Gastrocnemius medialis (tissue), 4 donors: Measurements from ENCODE around the gene TM9SF1.

ENCODE experiments used
- CTCF ChIP-seq, 5 experiments: fragments of 450-650 bp in 3 of 5; fragments of 200-600 bp in 2 of 5; sonication (generic) in 2 of 5; IDR thresholded peaks in 4 of 5; conservative IDR thresholded peaks in 1 of 5; 1 replicate in 4 of 5; 2 replicates in 1 of 5; pipeline ENCODE4 v1.5.1; 2016 to 2019; ENCODE audit warnings: antibody characterized with exemption in 5 of 5, mild to moderate bottlenecking in 3 of 5, moderate library complexity in 3 of 5
- POLR2A ChIP-seq, 2 donors: fragments of 450-650 bp; IDR thresholded peaks; one replicate each; pipeline ENCODE4 v1.6.1; 2017; ENCODE audit warnings: antibody characterized with exemption in 2 of 2, mild to moderate bottlenecking in 2 of 2, moderate library complexity in 2 of 2

DNA sequence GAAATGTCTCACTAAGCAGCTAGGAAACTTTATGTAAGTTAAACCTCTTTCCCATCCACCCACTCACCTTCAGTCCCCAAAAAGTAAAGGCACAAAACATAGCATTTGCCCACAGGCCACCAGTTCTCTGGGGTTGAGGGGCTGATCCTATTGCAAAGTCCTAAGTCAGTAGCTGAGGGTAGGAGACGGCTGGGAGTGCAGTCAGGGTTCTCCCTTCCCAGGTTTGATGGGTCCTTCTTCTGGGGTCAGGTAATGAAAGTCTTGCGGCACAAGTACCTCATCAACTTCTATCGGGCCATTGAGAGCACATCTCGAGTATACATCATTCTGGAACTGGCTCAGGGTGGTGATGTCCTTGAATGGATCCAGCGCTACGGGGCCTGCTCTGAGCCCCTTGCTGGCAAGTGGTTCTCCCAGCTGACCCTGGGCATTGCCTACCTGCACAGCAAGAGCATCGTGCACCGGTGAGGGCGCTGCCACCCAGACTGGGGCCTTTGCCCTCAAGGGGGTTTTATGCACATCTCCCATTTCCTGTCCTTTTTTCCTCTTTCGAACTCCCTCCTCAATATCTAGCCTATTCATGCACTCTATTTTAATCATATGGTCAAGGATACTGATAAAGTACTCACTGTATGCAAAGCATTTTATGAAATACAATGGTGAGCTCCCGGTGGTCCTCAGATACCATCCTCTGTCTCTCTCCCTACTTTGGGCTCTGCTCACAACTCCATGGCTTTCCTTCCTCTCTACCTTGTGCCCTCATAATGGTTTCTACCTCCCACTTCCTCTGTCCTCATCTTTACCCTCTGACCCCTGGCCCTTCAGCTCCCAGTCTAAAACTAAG lies 11.2 kb upstream of the TM9SF1 start:
- TF ChIP-seq CTCF (IDR thresholded peaks at IDR 0.05 in 4 of 5, conservative IDR thresholded peaks at IDR 0.05 in 1 of 5) = no peak
- no peak for TF ChIP-seq POLR2A (IDR thresholded peaks at IDR 0.05)
